ENCODE data around the gene TPPP2. TPM values are rescaled to one million over a fixed set of nuclear protein-coding genes. Genes with fewer than 3 reads are reported as not detected.

The TPPP2 gene
- total RNA-seq, 2 experiments from 2014 or later, result not detected

- no peaks in the 10 kb centered on the region for H3K9me3 ChIP-seq (ENCODE audit: low read length)
- POLR2A ChIA-PET, result interaction anchor here (0.6 kb wide), 1 partner anchor 399 kb away, joined by 3 read pairs; no protein-coding TSS in a partner anchor
- CTCF ChIA-PET (ENCODE audit: unreplicated experiment), result interaction anchor here (2.8 kb wide), 1 partner anchor 15 kb away, joined by 10 read pairs; no protein-coding TSS in a partner anchor
- H3K4me2 ChIP-seq (ENCODE audit: low read length), result no peak overlapping the region
- no peaks in the 10 kb centered on the region for H4K20me1 ChIP-seq (ENCODE audit: insufficient read depth, low read length)
- no peak for TF ChIP-seq EZH2phosphoT487 (IDR thresholded peaks at IDR 0.05; ENCODE audit: borderline replicate concordance, low read depth, low read length)
- no peak for TF ChIP-seq CTCF (conservative IDR thresholded peaks at IDR 0.05; ENCODE audit: low read length)
- no peak overlapping the region for H3K4me3 ChIP-seq (ENCODE audit: low read depth, low read length, poor library complexity, severe bottlenecking)
- H3K4me1 ChIP-seq (ENCODE audit: insufficient read depth, low read length, poor library complexity, severe bottlenecking), result no peaks in the 10 kb centered on the region
- H3K36me3 ChIP-seq (ENCODE audit: insufficient read depth, low read length), result no peaks in the 10 kb centered on the region
- no TSS peak for BruUV-seq (replicated peaks)
- no peak overlapping the region for H3K27ac ChIP-seq (ENCODE audit: low read depth, low read length, poor library complexity, severe bottlenecking)
- intact Hi-C loops (cut with micrococcal nuclease; ENCODE audit: unreplicated experiment), result no loop called here
- H3K9me2 ChIP-seq (ENCODE audit: insufficient read depth, low read length), result no peaks in the 10 kb centered on the region
- no peak for DNase-seq (ENCODE audit: low spot score)
- H3K79me2 ChIP-seq (ENCODE audit: insufficient read depth, low read depth, low read length), result no peaks in the 10 kb centered on the region
- H2AFZ ChIP-seq (ENCODE audit: low read length), result no peak overlapping the region
Measured at GRCh38 chr14:21016413-21017190, 13.4 kb upstream of the TPPP2 start.

GRCh38 chr14:21017528-21018245 is 12.3 kb upstream of the TPPP2 start:
- Histone ChIP-seq H3K4me2 (ENCODE audit: low read length) (no peak overlapping the region), H3K9me3 (ENCODE audit: low read length) (no peaks in the 10 kb centered on the region), H3K9me2 (ENCODE audit: insufficient read depth, low read length) (no peaks in the 10 kb centered on the region), H4K20me1 (ENCODE audit: insufficient read depth, low read length) (no peaks in the 10 kb centered on the region), H3K4me1 (ENCODE audit: insufficient read depth, low read length, poor library complexity, severe bottlenecking) (no peaks in the 10 kb centered on the region), H3K27ac (ENCODE audit: low read depth, low read length, poor library complexity, severe bottlenecking) (no peak overlapping the region), H3K36me3 (ENCODE audit: insufficient read depth, low read length) (no peaks in the 10 kb centered on the region), H2AFZ (ENCODE audit: low read length) (no peak overlapping the region), H3K4me3 (ENCODE audit: low read depth, low read length, poor library complexity, severe bottlenecking) (no peak overlapping the region), H3K79me2 (ENCODE audit: insufficient read depth, low read depth, low read length) (no peaks in the 10 kb centered on the region)
- TF ChIP-seq EZH2phosphoT487 (IDR thresholded peaks at IDR 0.05; ENCODE audit: borderline replicate concordance, low read depth, low read length) (no peak), CTCF (conservative IDR thresholded peaks at IDR 0.05; ENCODE audit: low read length) (no peak)
- POLR2A ChIA-PET, result interaction anchor here (0.6 kb wide), 1 partner anchor 1169 kb away, joined by 3 read pairs; no protein-coding TSS in a partner anchor
- CTCF ChIA-PET (ENCODE audit: unreplicated experiment), result no interaction called here
- no TSS peak for BruUV-seq (replicated peaks)
- intact Hi-C loops (cut with micrococcal nuclease; ENCODE audit: unreplicated experiment), result no loop called here
- no peak for DNase-seq (ENCODE audit: low spot score)
